ENCODE data around the gene DGKG.

The DGKG gene

DNA sequence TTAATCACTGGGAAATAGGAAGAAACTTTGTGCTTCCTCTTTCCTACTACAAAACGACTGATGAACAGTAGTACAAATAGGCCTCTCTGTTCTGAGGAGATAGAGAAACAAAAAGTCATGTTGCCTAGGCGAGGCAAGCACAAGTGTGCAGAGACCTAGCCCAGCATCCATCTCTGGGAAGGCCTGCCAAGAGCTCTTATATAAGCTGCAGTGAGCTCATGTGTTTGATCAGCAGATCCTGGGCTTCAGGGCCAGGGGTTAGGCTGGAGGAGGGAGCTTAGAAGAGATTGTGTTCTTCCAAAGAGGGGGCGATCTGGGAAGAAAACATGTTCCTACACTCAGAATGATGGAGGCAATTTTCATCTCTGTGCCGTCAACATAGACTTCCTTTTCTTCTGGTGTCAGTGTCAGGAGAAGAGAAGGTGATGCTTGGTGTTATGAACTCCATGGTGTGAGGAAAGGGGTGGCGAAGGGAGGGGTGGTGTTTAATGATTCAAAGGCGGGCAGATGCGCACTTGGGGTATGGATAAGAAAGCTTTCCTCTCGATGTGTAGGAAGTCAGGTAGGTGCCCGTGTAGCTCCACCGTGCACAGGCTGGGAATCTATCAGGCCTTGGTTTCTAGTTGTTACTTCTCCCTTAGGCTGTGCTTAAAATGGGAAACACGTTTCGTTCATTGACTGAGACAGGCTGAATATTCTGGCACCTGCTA, 223.6 kb downstream of the DGKG start:
- Histone ChIP-seq H3K36me3 (ENCODE audit: insufficient read depth, low read length) (no peaks in the 10 kb centered on the region), H3K27me3 (ENCODE audit: control insufficient read depth, insufficient read depth, low read length) (peaks cover 6% of the 10 kb centered on the region), H3K4me1 (ENCODE audit: control insufficient read depth, insufficient read depth, low read length) (no peaks in the 10 kb centered on the region), H3K4me3 (ENCODE audit: low read length) (no peak overlapping the region), H3K9me3 (replicated peaks; ENCODE audit: low read length) (no peaks in the 10 kb centered on the region), H3K4me2 (ENCODE audit: low read length) (no peak overlapping the region), H3K9ac (ENCODE audit: low read depth, low read length) (no peak overlapping the region)

DNA sequence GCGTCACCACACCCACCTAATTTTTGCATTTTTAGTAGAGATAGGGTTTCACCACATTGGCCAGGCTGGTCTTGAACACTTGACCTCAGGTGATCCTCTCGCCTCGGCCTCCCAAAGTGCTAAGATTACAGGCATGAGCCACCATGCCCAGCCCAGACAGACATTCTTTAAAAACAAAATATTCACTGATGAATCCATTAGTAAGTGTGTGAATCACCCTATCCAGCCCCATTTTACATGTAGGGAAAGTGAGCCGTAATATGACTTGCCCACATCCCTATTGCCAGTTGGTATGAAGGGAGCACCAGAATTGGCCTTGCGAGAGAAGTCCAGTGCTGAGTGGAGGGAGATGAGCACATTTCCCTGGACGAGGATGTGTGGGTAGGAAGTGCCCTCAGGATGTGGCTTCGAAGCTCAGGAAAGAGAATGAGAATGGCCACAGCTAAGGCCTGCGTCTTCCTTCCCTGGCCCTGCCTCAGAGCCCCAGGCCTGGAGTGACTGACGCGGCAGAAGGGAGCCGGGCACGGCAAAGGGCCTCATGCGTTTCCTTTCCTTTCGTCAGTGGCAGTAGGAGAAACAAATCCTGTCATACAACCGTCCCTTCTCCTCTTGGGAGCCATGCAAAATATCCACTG, 224.9 kb downstream of the DGKG start:
- Histone ChIP-seq H3K27me3 (ENCODE audit: control insufficient read depth, insufficient read depth, low read length) (peaks cover 4% of the 10 kb centered on the region), H3K36me3 (ENCODE audit: insufficient read depth, low read length) (no peaks in the 10 kb centered on the region), H3K9ac (ENCODE audit: low read depth, low read length) (no peak overlapping the region), H3K4me2 (ENCODE audit: low read length) (no peak overlapping the region), H3K9me3 (replicated peaks; ENCODE audit: low read length) (no peaks in the 10 kb centered on the region), H3K4me1 (ENCODE audit: control insufficient read depth, insufficient read depth, low read length) (no peaks in the 10 kb centered on the region), H3K4me3 (ENCODE audit: low read length) (no peak overlapping the region)

DNA sequence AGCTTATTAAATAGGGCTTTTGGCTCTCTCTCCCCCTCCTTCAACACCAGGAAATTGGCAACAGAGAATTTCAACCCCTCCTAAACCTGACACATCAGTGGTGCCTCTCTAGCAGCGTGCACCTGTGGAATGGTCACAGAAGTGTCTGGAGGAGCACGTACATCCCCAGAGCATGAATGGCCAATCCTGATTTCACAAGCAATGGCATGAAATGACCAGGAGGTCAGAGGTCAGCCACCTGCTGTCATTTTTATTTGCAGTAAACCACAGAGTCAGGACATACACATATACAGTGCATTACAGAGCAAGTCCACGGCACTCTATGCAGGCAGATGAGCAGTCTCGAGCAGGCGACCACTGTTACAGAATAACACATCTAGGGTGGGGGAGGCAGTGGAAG, 228.1 kb downstream of the DGKG start:
- no peak overlapping the region for H3K4me3 ChIP-seq (ENCODE audit: low read length)
- no peaks in the 10 kb centered on the region for H3K4me1 ChIP-seq (ENCODE audit: control insufficient read depth, insufficient read depth, low read length)
- H3K36me3 ChIP-seq (ENCODE audit: insufficient read depth, low read length) = no peaks in the 10 kb centered on the region

DNA sequence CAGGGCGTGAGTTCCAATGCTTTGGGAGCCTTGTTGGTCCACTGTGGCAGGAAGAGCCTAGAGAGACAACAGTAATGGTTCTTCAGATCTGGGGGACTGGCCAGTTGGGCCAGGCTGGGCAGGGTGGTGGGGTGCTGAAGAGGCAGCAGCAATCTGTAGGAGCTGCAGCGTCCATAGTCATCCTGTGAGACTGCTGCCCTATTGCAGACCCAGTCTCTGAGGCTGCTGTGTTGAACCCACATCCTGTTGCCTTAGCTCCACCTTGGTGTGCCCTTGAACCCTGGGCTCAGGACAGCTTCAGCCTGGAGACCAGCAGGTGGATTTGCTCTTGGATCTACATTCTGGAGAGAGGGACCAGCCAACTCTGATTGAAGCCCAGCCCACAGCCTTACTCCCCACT, 229.5 kb downstream of the DGKG start:
- no peak overlapping the region for H3K4me3 ChIP-seq (ENCODE audit: low read length)
- no peak overlapping the region for H3K9ac ChIP-seq (ENCODE audit: low read depth, low read length)
- no peak overlapping the region for H3K4me2 ChIP-seq (ENCODE audit: low read length)
- no peaks in the 10 kb centered on the region for H3K9me3 ChIP-seq (replicated peaks; ENCODE audit: low read length)
- no peaks in the 10 kb centered on the region for H3K36me3 ChIP-seq (ENCODE audit: insufficient read depth, low read length)
- peaks cover 12% of the 10 kb centered on the region for H3K27me3 ChIP-seq (ENCODE audit: control insufficient read depth, insufficient read depth, low read length)
- no peaks in the 10 kb centered on the region for H3K4me1 ChIP-seq (ENCODE audit: control insufficient read depth, insufficient read depth, low read length)

More for the DNA sequence above, 228.1 kb downstream of the DGKG start:
- H3K9me3 ChIP-seq (replicated peaks; ENCODE audit: low read length) = no peaks in the 10 kb centered on the region
- no peak overlapping the region for H3K9ac ChIP-seq (ENCODE audit: low read depth, low read length)
- H3K4me2 ChIP-seq (ENCODE audit: low read length) = no peak overlapping the region
- peaks cover 12% of the 10 kb centered on the region for H3K27me3 ChIP-seq (ENCODE audit: control insufficient read depth, insufficient read depth, low read length)

DNA sequence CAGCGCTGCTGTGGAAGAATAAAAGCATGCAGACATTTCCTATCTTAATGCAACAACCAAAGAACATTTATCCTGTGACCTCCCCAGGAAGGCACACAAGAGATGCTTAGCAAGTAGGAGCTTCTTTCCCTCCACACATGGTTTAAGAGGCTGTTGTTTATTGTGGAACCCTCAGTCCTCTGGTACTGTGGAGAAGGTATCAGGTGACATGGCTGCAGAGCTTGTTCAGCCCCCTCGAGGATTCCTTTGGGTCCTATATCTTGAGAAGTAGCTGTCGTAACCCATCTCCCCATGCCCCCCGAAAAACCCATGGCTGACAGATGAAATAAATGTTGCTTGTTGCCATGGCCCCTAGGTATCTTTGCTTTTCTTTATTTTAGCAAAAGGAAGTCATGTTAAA, 232.8 kb downstream of the DGKG start:
- Histone ChIP-seq H3K9ac (ENCODE audit: low read depth, low read length) (no peak overlapping the region), H3K27me3 (ENCODE audit: control insufficient read depth, insufficient read depth, low read length) (peaks cover 12% of the 10 kb centered on the region), H3K36me3 (ENCODE audit: insufficient read depth, low read length) (no peaks in the 10 kb centered on the region), H3K9me3 (replicated peaks; ENCODE audit: low read length) (no peaks in the 10 kb centered on the region), H3K4me2 (ENCODE audit: low read length) (no peak overlapping the region), H3K4me3 (ENCODE audit: low read length) (no peak overlapping the region), H3K4me1 (ENCODE audit: control insufficient read depth, insufficient read depth, low read length) (no peaks in the 10 kb centered on the region)

DNA sequence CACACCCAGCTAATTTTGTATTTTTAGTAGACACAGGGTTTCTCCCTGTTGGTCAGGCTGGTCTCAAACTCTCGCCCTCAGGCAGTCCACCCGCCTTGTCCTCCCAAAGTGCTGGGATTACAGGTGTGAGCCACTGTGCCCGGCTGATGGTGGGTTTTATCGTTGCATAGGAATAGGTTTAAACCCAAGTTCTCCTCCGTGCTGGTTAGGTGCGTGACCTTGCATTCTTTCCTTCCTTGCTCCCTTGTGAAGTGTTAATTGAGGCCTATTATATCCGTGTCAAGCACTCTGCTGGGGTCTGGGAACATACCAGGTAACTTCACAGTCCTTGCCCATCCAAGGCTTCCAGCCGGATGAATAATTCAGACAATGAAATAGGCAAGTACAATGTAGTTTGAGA, 233.9 kb downstream of the DGKG start:
- no peaks in the 10 kb centered on the region for H3K9me3 ChIP-seq (replicated peaks; ENCODE audit: low read length)
- H3K4me1 ChIP-seq (ENCODE audit: control insufficient read depth, insufficient read depth, low read length) = no peaks in the 10 kb centered on the region
- no peaks in the 10 kb centered on the region for H3K36me3 ChIP-seq (ENCODE audit: insufficient read depth, low read length)
- H3K9ac ChIP-seq (ENCODE audit: low read depth, low read length) = no peak overlapping the region
- H3K4me2 ChIP-seq (ENCODE audit: low read length) = no peak overlapping the region
- H3K27me3 ChIP-seq (ENCODE audit: control insufficient read depth, insufficient read depth, low read length) = peaks cover 12% of the 10 kb centered on the region
- no peak overlapping the region for H3K4me3 ChIP-seq (ENCODE audit: low read length)

DNA sequence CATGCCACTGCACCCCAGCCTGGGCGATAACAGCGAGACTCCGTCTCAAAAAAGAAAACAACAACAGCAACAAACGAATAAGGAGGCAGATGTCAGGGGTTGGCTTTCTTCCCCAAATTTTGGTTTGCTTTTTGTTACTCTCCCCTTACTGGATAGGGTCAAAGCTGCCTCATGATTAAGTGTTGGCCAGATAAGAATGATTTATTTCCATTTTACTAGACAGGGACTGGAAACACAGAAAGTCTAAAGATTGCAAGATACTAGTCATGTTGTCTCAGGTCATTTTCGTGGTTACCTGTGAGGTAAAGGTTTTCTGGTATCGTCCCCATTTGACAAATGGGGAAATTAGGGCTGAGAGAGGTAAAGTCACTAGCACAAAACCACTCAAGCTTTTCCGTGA, 234.6 kb downstream of the DGKG start:
- Histone ChIP-seq H3K4me2 (ENCODE audit: low read length) (no peak overlapping the region), H3K4me3 (ENCODE audit: low read length) (no peak overlapping the region), H3K9ac (ENCODE audit: low read depth, low read length) (no peak overlapping the region), H3K4me1 (ENCODE audit: control insufficient read depth, insufficient read depth, low read length) (no peaks in the 10 kb centered on the region), H3K27me3 (ENCODE audit: control insufficient read depth, insufficient read depth, low read length) (peaks cover 11% of the 10 kb centered on the region), H3K36me3 (ENCODE audit: insufficient read depth, low read length) (no peaks in the 10 kb centered on the region), H3K9me3 (replicated peaks; ENCODE audit: low read length) (no peaks in the 10 kb centered on the region)

DNA sequence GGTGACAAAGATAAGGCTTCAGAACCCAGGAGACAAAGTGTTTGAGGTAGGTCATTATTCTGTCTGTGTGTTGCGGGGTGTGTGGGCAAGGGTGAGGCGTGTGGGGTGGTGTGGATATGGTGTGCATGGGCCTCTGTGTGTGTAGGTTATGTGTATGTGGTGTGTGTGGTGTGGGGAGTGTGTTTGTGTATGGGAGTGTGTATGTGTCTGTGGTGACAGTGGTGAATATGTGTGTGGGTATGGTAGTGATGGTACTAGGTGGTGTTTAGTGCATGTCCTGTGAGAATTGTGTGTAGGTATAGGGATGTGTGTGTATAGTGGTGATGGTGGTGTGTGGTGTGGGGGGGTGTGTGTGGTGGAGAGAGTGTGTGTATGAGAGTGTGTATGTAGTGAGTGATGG, 236.9 kb downstream of the DGKG start:
- no peaks in the 10 kb centered on the region for H3K9me3 ChIP-seq (replicated peaks; ENCODE audit: low read length)
- no peak overlapping the region for H3K9ac ChIP-seq (ENCODE audit: low read depth, low read length)
- H3K36me3 ChIP-seq (ENCODE audit: insufficient read depth, low read length) = no peaks in the 10 kb centered on the region
- H3K4me2 ChIP-seq (ENCODE audit: low read length) = no peak overlapping the region
- peaks cover 5% of the 10 kb centered on the region for H3K4me1 ChIP-seq (ENCODE audit: control insufficient read depth, insufficient read depth, low read length)
- peaks cover 6% of the 10 kb centered on the region for H3K27me3 ChIP-seq (ENCODE audit: control insufficient read depth, insufficient read depth, low read length)
- no peak overlapping the region for H3K4me3 ChIP-seq (ENCODE audit: low read length)

DNA sequence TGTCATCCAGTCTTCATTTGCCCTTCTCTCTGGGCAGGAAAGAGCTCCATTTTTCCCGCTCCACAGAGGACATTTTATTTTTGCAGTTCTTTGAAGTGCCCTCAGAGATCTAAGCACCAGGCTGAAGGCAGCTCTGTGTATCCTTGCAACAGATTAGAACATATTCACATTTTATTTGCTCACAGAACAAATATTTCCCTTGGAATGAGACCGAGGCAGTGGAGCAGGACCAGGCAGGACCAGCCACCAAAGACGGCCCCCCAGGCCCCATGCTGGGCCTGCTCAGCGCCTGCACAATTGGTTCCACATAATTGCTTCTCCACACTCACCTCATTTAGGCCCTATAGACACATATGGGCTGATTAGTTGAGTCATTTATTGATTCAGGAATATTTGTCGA, 237.4 kb downstream of the DGKG start:
- no peaks in the 10 kb centered on the region for H3K9me3 ChIP-seq (replicated peaks; ENCODE audit: low read length)
- peaks cover 7% of the 10 kb centered on the region for H3K27me3 ChIP-seq (ENCODE audit: control insufficient read depth, insufficient read depth, low read length)
- no peaks in the 10 kb centered on the region for H3K36me3 ChIP-seq (ENCODE audit: insufficient read depth, low read length)
- no peak overlapping the region for H3K4me2 ChIP-seq (ENCODE audit: low read length)
- H3K4me1 ChIP-seq (ENCODE audit: control insufficient read depth, insufficient read depth, low read length) = peaks cover 5% of the 10 kb centered on the region
- H3K9ac ChIP-seq (ENCODE audit: low read depth, low read length) = no peak overlapping the region
- no peak overlapping the region for H3K4me3 ChIP-seq (ENCODE audit: low read length)

DNA sequence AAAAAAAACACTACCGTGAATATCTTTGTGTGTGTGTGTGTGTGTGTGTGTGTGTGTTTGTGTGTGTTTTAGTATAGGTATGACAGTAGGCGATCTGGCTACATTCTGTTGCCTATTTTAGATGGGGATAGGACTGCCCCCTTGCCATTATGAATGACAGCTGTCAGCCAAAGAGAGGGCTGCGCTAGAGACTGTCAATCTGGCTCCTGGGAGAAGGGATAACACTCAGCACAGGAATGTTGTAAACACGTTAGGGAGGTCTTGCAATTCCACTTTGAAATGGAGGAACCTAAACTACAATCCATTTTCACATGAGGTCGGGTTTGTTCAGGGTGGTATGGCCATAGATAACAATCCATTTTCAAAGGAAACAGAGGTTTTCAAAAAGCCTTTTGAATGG, 239.0 kb downstream of the DGKG start:
- peaks cover 5% of the 10 kb centered on the region for H3K4me1 ChIP-seq (ENCODE audit: control insufficient read depth, insufficient read depth, low read length)
- H3K4me3 ChIP-seq (ENCODE audit: low read length) = no peak overlapping the region
- no peaks in the 10 kb centered on the region for H3K36me3 ChIP-seq (ENCODE audit: insufficient read depth, low read length)
- no peaks in the 10 kb centered on the region for H3K9me3 ChIP-seq (replicated peaks; ENCODE audit: low read length)
- H3K4me2 ChIP-seq (ENCODE audit: low read length) = no peak overlapping the region
- peaks cover 20% of the 10 kb centered on the region for H3K27me3 ChIP-seq (ENCODE audit: control insufficient read depth, insufficient read depth, low read length)
- no peak overlapping the region for H3K9ac ChIP-seq (ENCODE audit: low read depth, low read length)

DNA sequence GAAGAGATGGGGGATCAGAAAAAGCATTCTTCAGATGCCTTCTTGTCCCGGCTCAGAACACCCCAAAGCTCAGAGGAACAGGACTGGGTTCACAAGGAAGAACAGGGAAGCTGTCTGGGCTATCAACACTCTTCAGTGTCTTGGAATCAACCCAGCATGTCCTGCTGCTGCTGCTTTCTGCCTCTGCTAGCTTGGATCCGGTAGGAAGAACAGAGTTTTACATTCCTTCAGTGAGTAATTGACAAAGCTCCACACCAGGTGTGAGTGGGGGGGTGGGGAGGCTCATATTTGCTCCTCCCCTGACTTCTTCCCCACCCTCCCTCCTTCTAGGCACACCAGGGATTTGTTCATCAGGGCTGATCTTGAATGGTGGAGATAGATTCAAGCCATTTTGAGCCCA, 240.1 kb downstream of the DGKG start:
- Histone ChIP-seq H3K9me3 (replicated peaks; ENCODE audit: low read length) (no peaks in the 10 kb centered on the region), H3K4me2 (ENCODE audit: low read length) (no peak overlapping the region), H3K36me3 (ENCODE audit: insufficient read depth, low read length) (no peaks in the 10 kb centered on the region), H3K4me1 (ENCODE audit: control insufficient read depth, insufficient read depth, low read length) (peaks cover 5% of the 10 kb centered on the region), H3K4me3 (ENCODE audit: low read length) (no peak overlapping the region), H3K27me3 (ENCODE audit: control insufficient read depth, insufficient read depth, low read length) (peaks cover 20% of the 10 kb centered on the region), H3K9ac (ENCODE audit: low read depth, low read length) (no peak overlapping the region)

DNA sequence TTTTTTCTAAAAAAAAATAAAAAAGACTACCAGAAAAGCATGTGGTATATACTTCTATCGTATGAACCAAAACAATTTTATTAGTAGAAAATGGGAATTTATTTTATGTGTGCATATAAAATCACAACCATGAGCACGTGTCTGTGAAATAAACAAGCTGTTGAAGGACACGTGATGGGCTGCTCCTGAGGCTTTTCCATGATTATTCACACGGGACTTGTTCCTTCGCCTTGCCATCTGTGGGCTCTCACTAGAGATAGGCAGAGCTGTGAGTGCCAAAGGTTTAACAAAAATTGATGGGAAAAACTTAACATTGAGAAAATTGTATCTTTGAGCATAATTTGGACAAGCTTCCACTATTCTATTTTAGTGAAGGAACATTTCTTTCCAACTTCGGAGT, 240.8 kb downstream of the DGKG start:
- Histone ChIP-seq H3K27me3 (ENCODE audit: control insufficient read depth, insufficient read depth, low read length) (peaks cover 20% of the 10 kb centered on the region), H3K36me3 (ENCODE audit: insufficient read depth, low read length) (no peaks in the 10 kb centered on the region), H3K4me1 (ENCODE audit: control insufficient read depth, insufficient read depth, low read length) (peaks cover 5% of the 10 kb centered on the region), H3K9ac (ENCODE audit: low read depth, low read length) (no peak overlapping the region), H3K9me3 (replicated peaks; ENCODE audit: low read length) (no peaks in the 10 kb centered on the region), H3K4me3 (ENCODE audit: low read length) (no peak overlapping the region), H3K4me2 (ENCODE audit: low read length) (no peak overlapping the region)
